Measurements from ENCODE around the gene EXOSC2.
A peak's percentile ranks its signal among the peaks of the same experiment; 100 is the strongest.
"Not testable (repeated sequence)": the region's sequence is repeated elsewhere in the genome, so short reads cannot be mapped to it uniquely, and the experiment has no call there.

EXOSC2 gene

DNA sequence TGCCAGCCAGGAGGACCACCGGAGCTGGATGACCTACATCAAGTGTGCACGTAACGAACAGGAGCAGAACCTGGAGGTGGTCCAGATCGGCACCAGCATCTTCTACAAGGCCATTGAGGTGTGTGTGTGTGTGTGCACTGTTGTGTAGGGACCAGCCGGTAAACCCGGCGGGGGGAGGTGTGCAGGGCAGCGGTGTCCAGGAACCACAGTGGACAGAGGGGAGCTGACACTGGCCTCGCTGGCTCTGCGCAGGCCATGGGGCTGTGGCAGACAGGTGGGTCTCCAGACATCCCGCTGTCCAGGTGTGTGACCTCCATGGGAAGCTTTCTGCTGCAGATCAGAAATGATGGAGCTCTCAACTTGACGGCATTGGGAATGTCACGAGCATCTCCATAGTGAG lies 25.4 kb upstream of the EXOSC2 start:
- no peak for DNase-seq

DNA sequence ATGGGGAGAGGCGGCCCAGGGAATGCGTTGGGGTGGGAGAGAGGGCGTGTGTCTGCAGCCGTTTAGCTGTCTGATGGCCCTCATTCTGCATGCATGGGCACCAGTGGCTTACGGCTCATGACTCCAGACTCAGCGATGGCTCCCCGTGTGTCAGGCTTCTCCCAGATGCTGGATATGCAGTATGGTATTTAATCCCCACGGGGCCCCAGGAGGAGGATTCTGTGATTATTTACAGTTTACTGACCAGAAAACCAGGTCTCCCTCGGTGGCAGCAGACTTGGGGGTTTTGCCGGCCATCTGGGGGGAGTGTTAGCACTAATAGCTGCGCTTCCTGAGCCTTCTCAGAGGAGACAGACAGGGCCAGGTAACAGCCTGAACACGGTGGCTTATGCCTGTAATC lies 24.9 kb upstream of the EXOSC2 start:
- DNase-seq, result no peak

- no peak for DNase-seq
Observed at GRCh38 chr9:130669965-130670364, 23.6 kb upstream of the EXOSC2 start.

GRCh38 chr9:130670644-130671043 lies 22.9 kb upstream of the EXOSC2 start:
- no peak for DNase-seq

GRCh38 chr9:130672466-130672865 lies 21.1 kb upstream of the EXOSC2 start:
- no peak for DNase-seq

DNA sequence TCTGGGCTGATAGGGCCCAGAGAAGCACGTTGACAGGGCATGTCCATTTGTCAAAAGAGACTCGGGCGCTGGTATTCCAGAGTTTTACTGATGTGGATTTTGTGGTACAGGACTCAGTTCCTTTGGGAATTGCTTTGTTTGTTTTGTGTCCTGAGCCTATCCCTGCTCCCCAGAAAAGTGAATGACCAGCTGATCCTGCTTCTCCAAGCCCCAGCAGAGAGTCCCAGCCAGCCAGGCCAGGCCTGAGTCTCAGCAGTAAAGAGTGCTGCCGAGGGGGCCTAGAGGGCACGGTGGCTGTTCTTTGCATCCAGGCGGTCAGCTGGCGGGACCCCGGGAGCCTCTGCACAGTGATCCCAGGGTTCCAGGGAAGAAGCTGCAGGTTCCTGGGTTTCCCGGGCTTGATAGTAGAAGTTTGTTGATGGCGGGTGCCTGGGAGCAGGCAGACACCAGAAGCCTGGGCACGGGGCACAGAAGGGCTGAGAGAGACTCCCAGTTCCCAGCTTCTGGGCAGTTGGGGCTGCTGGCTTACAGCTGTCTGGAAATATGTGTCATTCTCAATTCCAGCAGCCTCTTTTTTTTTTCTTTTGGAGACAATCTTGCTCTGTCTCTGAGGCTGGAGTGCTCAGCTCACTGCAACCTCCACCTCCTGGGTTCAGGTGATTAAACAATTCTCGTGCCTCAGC lies 20.5 kb upstream of the EXOSC2 start:
- DNase-seq, result no peak

DNA sequence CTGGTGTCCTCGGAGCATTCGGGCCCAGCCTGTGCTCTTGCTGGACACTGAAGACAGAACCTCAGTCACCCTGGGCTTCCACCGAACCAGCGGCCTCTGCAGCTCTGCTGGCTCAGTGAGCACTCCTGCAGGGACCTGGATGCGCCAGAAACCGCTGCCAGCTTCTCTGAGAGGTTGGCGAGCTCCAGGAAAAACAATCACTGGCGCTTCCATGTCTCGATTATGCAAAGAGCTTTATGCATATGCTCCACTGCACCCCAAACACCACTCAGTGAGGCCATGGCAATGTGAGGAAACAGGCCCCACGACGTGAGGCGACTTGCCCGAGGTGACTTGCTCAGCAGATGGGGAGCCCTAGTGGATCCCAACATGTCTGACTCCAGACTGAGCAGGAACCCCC lies 18.2 kb upstream of the EXOSC2 start:
- no peak for DNase-seq

DNA sequence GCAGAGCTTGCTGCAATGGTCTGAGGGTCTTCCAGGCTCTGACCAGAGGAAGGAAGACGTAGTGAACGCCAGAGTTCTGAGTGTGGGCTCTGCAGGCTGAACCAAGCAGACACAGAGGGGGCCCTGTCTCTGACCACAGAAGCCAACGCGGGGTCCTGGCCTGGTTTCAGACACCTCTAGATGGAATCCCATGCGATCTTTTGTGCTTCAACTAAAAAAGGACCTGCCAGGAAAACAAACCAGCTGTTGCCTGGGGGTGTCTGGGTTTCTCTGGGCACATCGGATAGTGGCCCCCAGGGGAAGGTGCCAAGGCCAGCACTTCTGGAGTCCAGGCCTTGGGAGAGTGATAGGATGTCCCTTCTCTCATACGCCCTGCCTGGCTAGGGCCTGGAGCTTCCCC lies 16.3 kb upstream of the EXOSC2 start:
- DNase-seq, result no peak

DNA sequence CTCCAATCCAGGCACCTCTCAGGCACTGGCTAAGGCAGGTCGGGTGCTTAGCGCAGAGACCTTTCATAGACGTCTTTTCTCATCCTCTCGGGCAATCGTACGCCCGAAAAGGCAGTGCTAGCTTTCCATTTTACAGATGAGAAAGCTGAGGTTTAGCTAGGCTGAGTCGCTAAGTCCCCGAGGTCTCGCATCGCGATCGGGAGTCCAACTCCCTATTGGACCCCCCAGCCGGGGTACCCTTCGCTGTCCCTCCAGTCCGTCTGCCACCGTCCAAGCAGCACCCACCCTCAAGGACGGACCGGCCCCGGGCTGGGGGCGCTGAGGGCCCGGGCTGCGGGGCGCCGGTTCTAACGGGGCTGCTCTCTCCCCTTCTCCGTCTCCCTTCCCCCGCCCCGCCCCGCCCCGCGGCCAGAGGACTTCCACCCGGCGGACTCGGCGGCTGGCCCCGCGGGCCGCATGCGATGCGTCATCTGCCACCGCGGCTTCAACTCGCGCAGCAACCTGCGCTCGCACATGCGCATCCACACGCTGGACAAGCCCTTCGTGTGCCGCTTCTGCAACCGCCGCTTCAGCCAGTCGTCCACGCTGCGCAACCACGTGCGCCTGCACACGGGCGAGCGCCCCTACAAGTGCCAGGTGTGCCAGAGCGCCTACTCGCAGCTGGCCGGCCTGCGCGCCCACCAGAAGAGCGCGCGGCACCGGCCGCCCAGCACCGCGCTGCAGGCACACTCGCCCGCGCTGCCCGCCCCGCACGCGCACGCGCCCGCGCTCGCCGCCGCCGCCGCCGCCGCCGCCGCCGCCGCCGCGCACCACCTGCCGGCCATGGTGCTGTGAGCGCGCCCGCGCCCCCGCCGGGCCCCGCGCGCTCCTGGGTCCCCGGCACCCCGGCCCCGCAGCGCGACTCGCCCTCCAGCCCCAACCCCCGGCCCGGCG lies 12.5 kb upstream of the EXOSC2 start:
- peak; percentile 74 for DNase-seq

DNA sequence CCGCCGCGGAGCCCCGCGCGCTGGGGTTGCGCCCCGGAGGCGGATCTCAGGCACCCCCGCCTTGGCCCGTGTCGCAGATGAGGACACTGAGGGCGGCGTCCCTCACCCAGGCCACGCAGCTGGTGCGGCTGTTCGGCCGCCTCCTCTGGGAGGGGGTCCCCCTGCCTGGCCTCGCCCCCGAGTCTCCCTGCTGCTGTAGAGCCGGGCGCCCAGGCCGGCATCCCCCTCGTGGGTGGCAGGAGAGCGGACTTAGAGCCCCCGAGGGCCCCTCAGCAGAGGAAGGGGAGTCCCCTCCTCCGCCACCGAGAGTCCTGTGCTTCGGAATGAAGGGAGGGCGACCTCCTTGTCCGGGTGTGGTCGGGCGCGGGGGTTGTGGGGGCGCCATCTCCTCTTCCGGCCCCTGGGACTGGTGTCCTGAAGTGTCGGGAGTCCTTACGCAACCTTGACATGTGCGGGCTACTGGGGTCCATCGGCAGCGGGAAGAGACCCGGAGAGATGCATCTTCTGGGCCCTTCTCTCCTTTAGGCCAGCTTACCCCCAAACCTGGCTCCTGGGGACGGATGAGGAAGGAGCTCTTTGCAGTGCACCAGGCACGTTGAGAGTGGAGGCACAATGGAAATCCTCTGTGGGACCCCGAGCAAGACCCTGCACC lies 11.7 kb upstream of the EXOSC2 start:
- DNase-seq, result no peak

GRCh38 chr9:130682421-130683121 lies 11.0 kb upstream of the EXOSC2 start:
- DNase-seq, result peak; percentile 74

DNA sequence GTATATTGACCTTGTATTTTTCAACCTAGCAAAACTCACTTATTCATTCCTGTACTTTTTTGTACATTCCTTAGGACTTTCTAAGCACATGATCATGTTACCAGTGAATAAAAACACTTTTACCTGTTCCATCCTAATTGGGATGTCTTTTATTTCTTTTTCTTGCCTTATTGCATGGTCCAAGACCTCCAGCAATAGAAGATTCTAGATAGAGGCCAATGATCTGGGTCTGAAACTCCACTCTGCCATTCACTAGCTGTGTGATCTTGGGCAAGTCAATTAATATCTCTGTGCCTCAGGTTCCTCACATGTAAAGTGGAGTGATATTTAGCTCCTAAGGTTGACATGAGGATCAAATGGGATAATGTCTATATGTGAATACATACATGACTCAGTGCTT lies 8.5 kb upstream of the EXOSC2 start:
- no peak for DNase-seq

- not testable (repeated sequence) for DNase-seq
Observed at GRCh38 chr9:130685945-130686344, 7.6 kb upstream of the EXOSC2 start.

DNA sequence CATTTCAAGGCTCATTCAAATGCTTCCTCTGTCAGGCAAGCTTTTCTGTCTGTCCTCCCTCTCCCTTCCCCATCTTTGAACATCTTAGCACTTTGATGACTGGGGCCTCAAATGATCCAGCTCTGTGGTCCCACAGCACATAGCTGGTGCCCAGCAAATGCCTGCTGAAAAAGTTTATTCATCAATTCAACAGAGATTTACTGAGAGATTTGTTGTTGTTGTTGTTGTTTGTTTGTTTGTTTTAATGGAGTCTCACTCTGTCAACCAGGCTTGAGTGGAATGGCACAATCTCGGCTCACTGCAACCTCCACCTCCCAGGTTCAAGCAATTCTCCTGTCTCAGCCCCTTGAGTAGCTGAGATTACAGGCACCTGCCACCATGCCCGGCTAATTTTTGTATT lies 6.0 kb upstream of the EXOSC2 start:
- DNase-seq, result no peak

GRCh38 chr9:130688072-130688471 lies 5.5 kb upstream of the EXOSC2 start:
- no peak for DNase-seq

DNA sequence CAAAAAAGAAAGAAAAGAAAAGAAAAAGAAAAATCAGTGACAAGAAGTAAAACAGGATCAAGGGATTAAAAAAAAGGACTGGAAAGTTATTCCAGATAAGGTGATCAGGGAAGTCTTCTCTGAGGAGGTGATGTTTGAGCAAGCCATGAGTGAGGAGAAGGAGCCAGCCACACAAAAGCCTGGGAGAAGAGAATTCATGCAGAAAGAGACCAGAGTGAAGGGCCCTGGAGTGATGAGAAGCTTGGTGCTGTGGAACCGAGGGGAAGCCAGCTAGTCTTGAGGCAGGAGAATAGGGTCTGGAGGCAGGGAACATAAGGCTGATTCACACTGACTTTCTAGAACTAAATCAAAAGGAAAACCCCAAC lies 4.0 kb upstream of the EXOSC2 start:
- DNase-seq, result no peak

DNA sequence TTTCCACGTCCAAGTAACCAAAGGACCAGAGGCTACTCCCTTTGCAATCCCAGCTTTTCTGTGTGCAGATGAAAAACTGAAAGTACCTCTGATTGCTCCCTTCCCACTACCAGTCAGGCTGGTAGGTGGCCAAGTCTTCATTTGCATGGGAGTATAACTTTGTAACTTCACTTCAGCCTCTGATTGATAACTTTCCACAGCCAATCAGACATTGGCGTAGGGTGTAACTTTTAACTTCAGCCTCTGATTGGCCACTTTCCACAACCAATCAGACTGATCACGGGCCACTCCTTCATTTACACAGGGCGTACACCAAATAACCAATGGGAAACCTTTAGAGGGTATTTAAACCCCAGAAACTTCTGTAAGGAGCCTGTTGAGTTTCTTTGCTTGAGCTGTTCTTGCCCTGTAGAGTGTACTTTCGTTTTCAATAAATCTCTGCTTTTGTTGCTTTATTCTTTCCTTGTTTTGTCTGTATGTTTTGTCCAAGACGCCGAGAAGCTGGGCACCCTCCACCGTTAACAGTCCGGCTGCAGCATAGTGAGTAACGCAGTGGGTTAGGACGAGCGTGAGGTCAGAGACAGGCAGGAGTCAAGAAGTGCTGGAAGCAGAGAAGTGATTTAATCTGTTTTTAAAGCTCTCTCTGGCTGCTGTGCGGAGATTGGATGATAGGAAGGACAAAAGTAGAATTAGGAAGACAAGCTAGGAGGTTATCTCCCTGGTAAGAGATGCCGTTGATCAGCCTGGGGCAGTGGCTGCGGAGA lies 3.5 kb upstream of the EXOSC2 start:
- DNase-seq, result peak; percentile 55

GRCh38 chr9:130692321-130692720 lies 1.3 kb upstream of the EXOSC2 start:
- DNase-seq, result peak; percentile 59

DNA sequence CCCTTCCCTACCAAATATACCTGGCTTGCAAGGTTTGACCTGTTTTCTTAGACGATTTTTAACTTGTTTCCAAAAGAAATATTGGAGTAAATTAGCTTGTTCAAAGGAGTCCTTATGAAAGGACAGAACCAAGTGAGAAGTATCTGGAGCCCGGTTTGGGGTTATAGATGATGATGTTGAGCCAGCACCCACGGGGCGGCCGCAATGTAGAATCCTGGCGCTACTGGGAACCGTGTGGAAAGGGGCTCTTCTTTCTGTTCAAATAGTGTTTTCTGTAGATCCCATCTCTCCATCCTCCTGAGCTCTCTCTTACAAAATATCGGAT lies 517 bp upstream of the EXOSC2 start:
- DNase-seq, result no peak

DNA sequence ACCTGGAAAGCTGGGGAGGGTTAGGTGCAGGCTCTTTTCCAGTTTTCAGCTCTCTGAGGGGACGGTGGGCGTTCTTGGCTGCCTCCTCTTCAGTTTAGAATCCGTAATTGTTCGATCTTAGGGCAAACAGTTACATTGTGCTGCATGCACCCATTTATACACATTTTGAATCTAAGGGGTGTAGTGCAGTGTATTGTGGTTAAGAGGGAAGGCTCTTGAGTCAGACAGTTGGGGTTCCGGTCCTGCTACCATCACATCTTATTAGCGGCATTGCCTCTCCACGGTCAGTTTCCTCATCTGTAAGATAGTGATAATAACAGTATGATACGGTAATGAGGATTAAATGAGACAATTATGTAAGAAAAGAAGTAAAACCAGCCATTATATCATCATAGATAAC lies 625 bp downstream of the EXOSC2 start:
- DNase-seq, result no peak

DNA sequence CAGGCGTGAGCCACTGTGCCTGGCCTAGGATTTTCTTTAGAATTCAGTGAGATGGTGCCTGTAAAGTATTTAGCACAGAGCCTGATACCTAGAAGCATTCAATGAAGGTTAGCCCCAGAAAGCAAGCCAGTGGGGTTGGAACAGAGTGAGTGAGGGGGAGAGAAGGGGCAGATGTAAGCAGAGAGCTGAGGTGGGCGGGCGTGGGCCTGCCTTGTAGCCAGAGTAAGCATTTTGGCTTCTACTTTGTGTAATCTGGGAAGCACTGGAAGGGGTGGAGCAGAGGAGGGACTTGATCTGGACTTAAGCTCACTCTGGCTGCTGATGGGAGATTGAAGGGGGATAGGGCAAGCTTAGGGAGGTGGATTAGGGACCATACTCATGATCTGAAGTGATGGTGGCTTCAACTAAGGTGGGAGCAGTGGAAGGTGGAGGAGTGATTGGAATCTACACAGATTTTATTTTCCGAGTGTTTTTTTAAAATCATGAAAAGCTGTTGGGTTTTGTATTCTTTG lies 2.6 kb downstream of the EXOSC2 start:
- DNase-seq, result no peak

DNA sequence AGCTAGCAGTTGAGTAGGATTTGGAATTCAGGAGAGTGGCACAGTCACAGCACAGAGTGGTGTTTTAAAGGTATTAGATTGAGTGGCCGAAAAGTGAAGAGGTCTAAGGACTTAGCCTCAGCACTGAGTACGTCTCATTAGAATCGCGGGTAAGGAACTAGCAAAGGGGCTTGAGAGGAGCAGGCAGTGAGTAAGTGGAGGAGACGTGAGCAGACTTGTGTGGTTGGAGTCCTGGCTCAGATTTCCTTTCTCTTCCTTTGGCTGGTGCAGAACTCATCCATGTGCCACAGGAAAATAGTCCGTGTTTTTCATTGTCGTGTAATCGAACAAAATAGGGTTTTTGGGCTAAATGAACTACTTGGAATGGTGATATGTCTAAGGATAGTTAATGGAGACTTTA lies 3.4 kb downstream of the EXOSC2 start:
- no peak for DNase-seq

Measured in right hindlimb (tissue), 1 donor.